Keratinocyte (primary cell): Measurements from ENCODE around the gene DTD1.

ENCODE experiments used
- EZH2 ChIP-seq: IDR thresholded peaks from one replicate; pipeline ENCODE4 v1.6.1; 2012; ENCODE audit warnings: inconsistent platforms, mild to moderate bottlenecking, low read length, moderate library complexity
- TF ChIP-seq, protein P1 (sequence below), 3 experiments: IDR thresholded peaks in 1 of 3; conservative IDR thresholded peaks in 1 of 3; optimal IDR thresholded peaks in 1 of 3; 2 replicates in 2 of 3; 3 replicates in 1 of 3; pipeline versions ENCODE3 to v1.5.1; 2011; ENCODE audit warnings: low read length in 3 of 3, mild to moderate bottlenecking in 3 of 3, moderate library complexity in 2 of 3, control low read depth in 1 of 3, inconsistent platforms in 1 of 3; ENCODE audit not compliant: insufficient read depth in 2 of 3; ENCODE audit errors: extremely low read depth in 1 of 3

DNA sequence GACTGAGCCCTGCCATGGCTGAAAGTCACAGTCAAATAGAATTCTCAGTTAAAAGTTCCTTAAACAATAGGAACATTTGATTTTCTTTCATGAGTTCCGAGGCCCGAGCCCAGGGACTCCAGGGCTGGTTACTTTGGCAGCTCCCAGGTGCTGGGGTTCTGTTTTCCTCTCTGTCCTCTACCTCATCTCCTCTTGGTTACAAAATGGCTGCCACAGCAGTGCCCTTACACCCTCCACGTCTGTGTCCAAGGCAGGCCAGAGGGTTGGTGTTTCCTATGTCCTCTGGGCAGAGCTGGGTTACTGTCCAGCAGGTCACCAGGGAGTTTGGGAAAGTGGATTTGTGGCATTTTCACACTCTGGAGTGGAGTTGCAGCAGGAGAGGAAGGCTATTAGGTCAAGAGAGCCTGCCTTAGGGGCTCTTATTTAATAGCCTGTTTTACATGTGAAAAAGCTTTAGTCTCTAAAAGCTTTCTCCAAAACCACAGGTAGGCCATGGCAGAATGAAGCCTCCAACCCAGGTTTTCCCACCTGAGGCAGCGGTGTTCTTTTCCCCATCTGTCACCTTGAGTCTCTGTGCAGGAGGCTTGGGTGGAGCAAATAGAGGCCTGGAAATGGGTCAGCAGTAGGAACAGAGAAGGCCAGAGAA is 111.0 kb downstream of the DTD1 start:
- no peak for TF ChIP-seq EZH2
- TF ChIP-seq, protein P1, sequence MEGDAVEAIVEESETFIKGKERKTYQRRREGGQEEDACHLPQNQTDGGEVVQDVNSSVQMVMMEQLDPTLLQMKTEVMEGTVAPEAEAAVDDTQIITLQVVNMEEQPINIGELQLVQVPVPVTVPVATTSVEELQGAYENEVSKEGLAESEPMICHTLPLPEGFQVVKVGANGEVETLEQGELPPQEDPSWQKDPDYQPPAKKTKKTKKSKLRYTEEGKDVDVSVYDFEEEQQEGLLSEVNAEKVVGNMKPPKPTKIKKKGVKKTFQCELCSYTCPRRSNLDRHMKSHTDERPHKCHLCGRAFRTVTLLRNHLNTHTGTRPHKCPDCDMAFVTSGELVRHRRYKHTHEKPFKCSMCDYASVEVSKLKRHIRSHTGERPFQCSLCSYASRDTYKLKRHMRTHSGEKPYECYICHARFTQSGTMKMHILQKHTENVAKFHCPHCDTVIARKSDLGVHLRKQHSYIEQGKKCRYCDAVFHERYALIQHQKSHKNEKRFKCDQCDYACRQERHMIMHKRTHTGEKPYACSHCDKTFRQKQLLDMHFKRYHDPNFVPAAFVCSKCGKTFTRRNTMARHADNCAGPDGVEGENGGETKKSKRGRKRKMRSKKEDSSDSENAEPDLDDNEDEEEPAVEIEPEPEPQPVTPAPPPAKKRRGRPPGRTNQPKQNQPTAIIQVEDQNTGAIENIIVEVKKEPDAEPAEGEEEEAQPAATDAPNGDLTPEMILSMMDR (optimal IDR thresholded peaks at IDR 0.05 in 1 of 3, IDR thresholded peaks at IDR 0.05 in 1 of 3, conservative IDR thresholded peaks at IDR 0.05 in 1 of 3; ENCODE audit: extremely low read depth in 1 of 3, insufficient read depth in 2 of 3, low read length in 3 of 3), result no peak
